Left cardiac atrium (tissue), 4 donors: ENCODE results near the gene ZNF385B. TPM values are rescaled to one million over a fixed set of nuclear protein-coding genes. Genes with fewer than 3 reads are reported as not detected.
"Not testable (repeated sequence)": the region's sequence is repeated elsewhere in the genome, so short reads cannot be mapped to it uniquely, and the experiment has no call there.

ENCODE experiments used
- ATAC-seq, 2 donors: fragments of 200-7000 bp; cut with Tn5 transposase; one replicate each; pipeline ENCODE4 v1.9.1; 2020; ENCODE audit warnings: mild to moderate bottlenecking in 2 of 2, moderate library complexity in 2 of 2
- DNase-seq: peaks from one replicate; pipeline ENCODE4 v3.0.0-alpha.2; 2020
- intact Hi-C, 2 donors: fragments of 100-400 bp; cut with DNase I; formaldehyde crosslinking; loops; one replicate each; pipeline versions ENCODE4 v1.14.1 to v1.15.1; 2022 to 2023
- total RNA-seq, 2 donors: library from RNA; stranded (reverse); fragmentation: NEBNext Ultra II Directional; extraction: Animal tissue kit (Norgen Biotek cat#: 25700); gene quantifications; one replicate each; pipeline ENCODE4 v1.2.1, GENCODE V29; 2021
- donor health status: DM: no; HTN: yes; CAD: no.
- donor health status: DM: no; HTN: yes; CAD: no; lungs with severe emphysema.
- donor health status: DM: yes; HTN: yes; CAD: no.
- donor health status: Dilated cardiomyopathy.

ZNF385B gene
- total RNA-seq, 2 donors from 2014 or later = 14.3 to 36.7 TPM

- DNase-seq (no peak), ATAC-seq (no peak)
- intact Hi-C loops = no loop called here
Observed at GRCh38 chr2:179664972-179665812, 196.2 kb downstream of the ZNF385B start.

- DNase-seq = no peak
- no peak for ATAC-seq
- intact Hi-C loops = no loop called here
Observed at GRCh38 chr2:179661986-179662385, 199.4 kb downstream of the ZNF385B start.

GRCh38 chr2:179657068-179657595, 204.3 kb downstream of the ZNF385B start:
- intact Hi-C loops = no loop called here
- DNase-seq = no peak
- no peak for ATAC-seq

GRCh38 chr2:179655627-179656026, 205.8 kb downstream of the ZNF385B start:
- intact Hi-C loops = no loop called here
- no peak for DNase-seq
- ATAC-seq = no peak

- ATAC-seq (no peak), DNase-seq (no peak)
- intact Hi-C loops = no loop called here
Observed at GRCh38 chr2:179654806-179655205, 206.6 kb downstream of the ZNF385B start.

- DNase-seq (no peak), ATAC-seq (no peak)
- intact Hi-C loops = no loop called here
Observed at GRCh38 chr2:179652296-179652695, 209.1 kb downstream of the ZNF385B start.

GRCh38 chr2:179650420-179650819, 211.0 kb downstream of the ZNF385B start:
- intact Hi-C loops = no loop called here
- ATAC-seq = no peak
- no peak for DNase-seq

GRCh38 chr2:179646862-179647587, 214.4 kb downstream of the ZNF385B start:
- ATAC-seq = no peak
- intact Hi-C loops = no loop called here

GRCh38 chr2:179646173-179646769, 215.1 kb downstream of the ZNF385B start:
- intact Hi-C loops = no loop called here
- DNase-seq (no peak), ATAC-seq (no peak)

More at GRCh38 chr2:179646862-179647587, 214.4 kb downstream of the ZNF385B start:
- no peak for DNase-seq

- DNase-seq (no peak), ATAC-seq (no peak)
- intact Hi-C loops = no loop called here
Observed at GRCh38 chr2:179645047-179645446, 216.4 kb downstream of the ZNF385B start.

- intact Hi-C loops = no loop called here
- no peak for ATAC-seq
- no peak for DNase-seq
Observed at GRCh38 chr2:179642462-179642861, 218.9 kb downstream of the ZNF385B start.

GRCh38 chr2:179636995-179637394, 224.4 kb downstream of the ZNF385B start:
- intact Hi-C loops = no loop called here
- ATAC-seq = peak; percentile 81 to 87

GRCh38 chr2:179636100-179636980, 225.1 kb downstream of the ZNF385B start:
- intact Hi-C loops = no loop called here
- ATAC-seq = no peak

More at GRCh38 chr2:179636995-179637394, 224.4 kb downstream of the ZNF385B start:
- DNase-seq = no peak

GRCh38 chr2:179631769-179632385, 229.5 kb downstream of the ZNF385B start:
- intact Hi-C loops = not testable (repeated sequence)

More at GRCh38 chr2:179636100-179636980, 225.1 kb downstream of the ZNF385B start:
- no peak for DNase-seq

GRCh38 chr2:179629776-179630175, 231.6 kb downstream of the ZNF385B start:
- ATAC-seq, DNase-seq, intact Hi-C loops: not testable (repeated sequence)

More at GRCh38 chr2:179631769-179632385, 229.5 kb downstream of the ZNF385B start:
- not testable (repeated sequence) for ATAC-seq, DNase-seq

GRCh38 chr2:179626261-179626660, 235.2 kb downstream of the ZNF385B start:
- no peak for DNase-seq
- intact Hi-C loops = no loop called here
- no peak for ATAC-seq

- DNase-seq (peak; percentile 70), ATAC-seq (peak; percentile 86 to 89)
- intact Hi-C loops = no loop called here
Observed at GRCh38 chr2:179622635-179623300, 238.6 kb downstream of the ZNF385B start.

- intact Hi-C loops = no loop called here
- ATAC-seq (peak; percentile 25 to 31), DNase-seq (no peak)
Observed at GRCh38 chr2:179622112-179622511, 239.3 kb downstream of the ZNF385B start.
